ENCODE data around the gene SMC6.

DNA sequence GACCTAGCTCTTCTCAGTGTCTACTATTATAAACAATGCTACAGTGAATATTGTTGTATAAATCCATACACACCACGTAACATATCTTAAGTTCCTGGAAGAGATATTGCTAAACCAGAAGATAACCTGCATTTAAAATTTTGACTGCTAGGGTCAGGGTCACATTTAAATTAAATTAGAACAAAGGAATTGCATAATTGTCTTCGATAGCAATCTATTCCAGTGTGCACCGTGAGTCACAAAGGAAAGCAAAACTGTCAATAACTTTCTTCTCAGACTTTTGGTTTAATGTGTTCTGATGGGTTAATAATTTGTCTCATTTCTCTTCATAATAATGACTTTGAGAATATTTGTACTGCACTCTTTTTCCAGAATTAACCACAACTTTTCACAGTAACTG lies 4.5 kb upstream of the SMC6 start:
- TF ChIP-seq, protein P1, sequence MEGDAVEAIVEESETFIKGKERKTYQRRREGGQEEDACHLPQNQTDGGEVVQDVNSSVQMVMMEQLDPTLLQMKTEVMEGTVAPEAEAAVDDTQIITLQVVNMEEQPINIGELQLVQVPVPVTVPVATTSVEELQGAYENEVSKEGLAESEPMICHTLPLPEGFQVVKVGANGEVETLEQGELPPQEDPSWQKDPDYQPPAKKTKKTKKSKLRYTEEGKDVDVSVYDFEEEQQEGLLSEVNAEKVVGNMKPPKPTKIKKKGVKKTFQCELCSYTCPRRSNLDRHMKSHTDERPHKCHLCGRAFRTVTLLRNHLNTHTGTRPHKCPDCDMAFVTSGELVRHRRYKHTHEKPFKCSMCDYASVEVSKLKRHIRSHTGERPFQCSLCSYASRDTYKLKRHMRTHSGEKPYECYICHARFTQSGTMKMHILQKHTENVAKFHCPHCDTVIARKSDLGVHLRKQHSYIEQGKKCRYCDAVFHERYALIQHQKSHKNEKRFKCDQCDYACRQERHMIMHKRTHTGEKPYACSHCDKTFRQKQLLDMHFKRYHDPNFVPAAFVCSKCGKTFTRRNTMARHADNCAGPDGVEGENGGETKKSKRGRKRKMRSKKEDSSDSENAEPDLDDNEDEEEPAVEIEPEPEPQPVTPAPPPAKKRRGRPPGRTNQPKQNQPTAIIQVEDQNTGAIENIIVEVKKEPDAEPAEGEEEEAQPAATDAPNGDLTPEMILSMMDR (IDR thresholded peaks at IDR 0.05), result no peak
- no peak for TF ChIP-seq POLR2A (IDR thresholded peaks at IDR 0.05)

Measured in transverse colon (tissue), 3 donors.